ENCODE measurements around the gene SYT9.

DNA sequence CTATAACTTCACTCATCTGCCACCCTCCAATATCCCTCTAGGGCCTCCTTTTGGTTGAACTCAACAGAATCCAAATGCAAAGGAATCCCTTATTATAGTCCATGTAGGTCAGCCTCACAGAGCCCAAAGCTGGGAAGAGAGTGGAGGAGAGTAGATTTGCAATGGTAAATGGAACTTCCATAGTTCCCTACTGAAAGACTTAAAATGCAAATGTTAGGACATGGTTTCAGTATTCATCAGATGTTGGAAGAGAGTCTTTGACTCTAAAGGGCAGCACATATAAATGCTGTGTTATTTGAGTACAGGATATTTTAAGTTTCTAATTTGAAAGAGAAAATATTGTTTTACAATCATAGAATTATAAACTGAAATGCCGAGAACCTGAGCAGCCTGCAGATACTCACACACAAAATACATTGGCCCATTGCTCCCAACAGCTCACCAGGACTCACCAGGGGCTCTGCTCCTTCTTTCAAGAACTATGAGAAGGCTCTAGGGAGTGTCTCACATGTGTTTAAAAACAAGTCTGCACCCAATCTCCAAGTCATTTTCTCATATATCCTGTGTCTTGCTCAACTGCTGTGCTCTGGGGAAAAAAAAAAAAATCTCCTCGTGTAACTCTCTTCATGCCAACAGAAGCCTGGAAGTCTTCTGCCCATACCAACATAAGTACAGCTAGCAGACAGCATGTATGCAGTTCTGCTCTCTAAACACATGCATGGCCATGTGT, 39.6 kb downstream of the SYT9 start:
- TF ChIP-seq, protein P1, sequence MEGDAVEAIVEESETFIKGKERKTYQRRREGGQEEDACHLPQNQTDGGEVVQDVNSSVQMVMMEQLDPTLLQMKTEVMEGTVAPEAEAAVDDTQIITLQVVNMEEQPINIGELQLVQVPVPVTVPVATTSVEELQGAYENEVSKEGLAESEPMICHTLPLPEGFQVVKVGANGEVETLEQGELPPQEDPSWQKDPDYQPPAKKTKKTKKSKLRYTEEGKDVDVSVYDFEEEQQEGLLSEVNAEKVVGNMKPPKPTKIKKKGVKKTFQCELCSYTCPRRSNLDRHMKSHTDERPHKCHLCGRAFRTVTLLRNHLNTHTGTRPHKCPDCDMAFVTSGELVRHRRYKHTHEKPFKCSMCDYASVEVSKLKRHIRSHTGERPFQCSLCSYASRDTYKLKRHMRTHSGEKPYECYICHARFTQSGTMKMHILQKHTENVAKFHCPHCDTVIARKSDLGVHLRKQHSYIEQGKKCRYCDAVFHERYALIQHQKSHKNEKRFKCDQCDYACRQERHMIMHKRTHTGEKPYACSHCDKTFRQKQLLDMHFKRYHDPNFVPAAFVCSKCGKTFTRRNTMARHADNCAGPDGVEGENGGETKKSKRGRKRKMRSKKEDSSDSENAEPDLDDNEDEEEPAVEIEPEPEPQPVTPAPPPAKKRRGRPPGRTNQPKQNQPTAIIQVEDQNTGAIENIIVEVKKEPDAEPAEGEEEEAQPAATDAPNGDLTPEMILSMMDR (IDR thresholded peaks at IDR 0.05; ENCODE audit: low read depth, low read length, missing input control), result no peak
- TF ChIP-seq, protein P2, sequence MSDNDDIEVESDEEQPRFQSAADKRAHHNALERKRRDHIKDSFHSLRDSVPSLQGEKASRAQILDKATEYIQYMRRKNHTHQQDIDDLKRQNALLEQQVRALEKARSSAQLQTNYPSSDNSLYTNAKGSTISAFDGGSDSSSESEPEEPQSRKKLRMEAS (IDR thresholded peaks at IDR 0.05), result no peak
- TF ChIP-seq YY1 (IDR thresholded peaks at IDR 0.05) (no peak), SP1 (IDR thresholded peaks at IDR 0.05) (no peak), EGR1 (IDR thresholded peaks at IDR 0.05; ENCODE audit: low read depth in 2 of 2) (no peak)
- TF ChIP-seq, protein P3, sequence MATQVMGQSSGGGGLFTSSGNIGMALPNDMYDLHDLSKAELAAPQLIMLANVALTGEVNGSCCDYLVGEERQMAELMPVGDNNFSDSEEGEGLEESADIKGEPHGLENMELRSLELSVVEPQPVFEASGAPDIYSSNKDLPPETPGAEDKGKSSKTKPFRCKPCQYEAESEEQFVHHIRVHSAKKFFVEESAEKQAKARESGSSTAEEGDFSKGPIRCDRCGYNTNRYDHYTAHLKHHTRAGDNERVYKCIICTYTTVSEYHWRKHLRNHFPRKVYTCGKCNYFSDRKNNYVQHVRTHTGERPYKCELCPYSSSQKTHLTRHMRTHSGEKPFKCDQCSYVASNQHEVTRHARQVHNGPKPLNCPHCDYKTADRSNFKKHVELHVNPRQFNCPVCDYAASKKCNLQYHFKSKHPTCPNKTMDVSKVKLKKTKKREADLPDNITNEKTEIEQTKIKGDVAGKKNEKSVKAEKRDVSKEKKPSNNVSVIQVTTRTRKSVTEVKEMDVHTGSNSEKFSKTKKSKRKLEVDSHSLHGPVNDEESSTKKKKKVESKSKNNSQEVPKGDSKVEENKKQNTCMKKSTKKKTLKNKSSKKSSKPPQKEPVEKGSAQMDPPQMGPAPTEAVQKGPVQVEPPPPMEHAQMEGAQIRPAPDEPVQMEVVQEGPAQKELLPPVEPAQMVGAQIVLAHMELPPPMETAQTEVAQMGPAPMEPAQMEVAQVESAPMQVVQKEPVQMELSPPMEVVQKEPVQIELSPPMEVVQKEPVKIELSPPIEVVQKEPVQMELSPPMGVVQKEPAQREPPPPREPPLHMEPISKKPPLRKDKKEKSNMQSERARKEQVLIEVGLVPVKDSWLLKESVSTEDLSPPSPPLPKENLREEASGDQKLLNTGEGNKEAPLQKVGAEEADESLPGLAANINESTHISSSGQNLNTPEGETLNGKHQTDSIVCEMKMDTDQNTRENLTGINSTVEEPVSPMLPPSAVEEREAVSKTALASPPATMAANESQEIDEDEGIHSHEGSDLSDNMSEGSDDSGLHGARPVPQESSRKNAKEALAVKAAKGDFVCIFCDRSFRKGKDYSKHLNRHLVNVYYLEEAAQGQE (IDR thresholded peaks at IDR 0.05), result no peak

All from liver (tissue), 3 donors.